ENCODE data around the gene H2BW2. TPM values are rescaled to one million over a fixed set of nuclear protein-coding genes. Genes with fewer than 3 reads are reported as not detected.

H2BW2 gene
- total RNA-seq, 1 experiment from 2014 or later = 0.15 TPM

GRCh38 chrX:104084534-104085277 lies 45.0 kb downstream of the H2BW2 start:
- ChIA-PET POLR2A (no interaction called here), CTCF (no interaction called here)
- DNase-seq (ENCODE audit: low spot score) = no peak
- no peaks in the 10 kb centered on the region for H3K36me3 Mint-ChIP-seq
- no peak for TF ChIP-seq ZNF138 (CRISPR knock-in tag; conservative IDR thresholded peaks at IDR 0.05)
- TF ChIP-seq ZMAT4 (CRISPR knock-in tag; IDR thresholded peaks at IDR 0.05) = no peak
- no peaks in the 10 kb centered on the region for H3K9me3 Mint-ChIP-seq
- no peak overlapping the region for H3K27ac Mint-ChIP-seq
- ATAC-seq = no peak
- H3K4me3 Mint-ChIP-seq = no peak overlapping the region
- H3K27me3 Mint-ChIP-seq (ENCODE audit: low read depth) = peaks cover 4% of the 10 kb centered on the region; the same call in 1 of the 2 replicates
- no peaks in the 10 kb centered on the region for H3K4me1 Mint-ChIP-seq

- peaks cover 4% of the 10 kb centered on the region; the same call in 1 of the 2 replicates for H3K27me3 Mint-ChIP-seq (ENCODE audit: low read depth)
These were observed 45.7 kb downstream of the H2BW2 start for GRCh38 chrX:104085477-104085876.

GRCh38 chrX:104085919-104086318 lies 46.2 kb downstream of the H2BW2 start:
- Mint-ChIP-seq H3K36me3 (no peaks in the 10 kb centered on the region), H3K27me3 (ENCODE audit: low read depth) (peaks cover 5% of the 10 kb centered on the region), H3K27ac (no peak overlapping the region), H3K4me1 (no peaks in the 10 kb centered on the region), H3K9me3 (no peaks in the 10 kb centered on the region), H3K4me3 (no peak overlapping the region)
- DNase-seq (ENCODE audit: low spot score) (peak; percentile 13), ATAC-seq (no peak)
- ChIA-PET POLR2A (no interaction called here), CTCF (no interaction called here)
- TF ChIP-seq KAT7 (CRISPR knock-in tag; IDR thresholded peaks at IDR 0.05; ENCODE audit: borderline replicate concordance) = no peak
- no peak for TF ChIP-seq PRDM15 (CRISPR knock-in tag; IDR thresholded peaks at IDR 0.05)
- no peak for TF ChIP-seq RORB (CRISPR knock-in tag; IDR thresholded peaks at IDR 0.05)
- TF ChIP-seq ZNF219 (CRISPR knock-in tag; IDR thresholded peaks at IDR 0.05; ENCODE audit: borderline replicate concordance) = no peak
- no peak for TF ChIP-seq SP1 (CRISPR knock-in tag; conservative IDR thresholded peaks at IDR 0.05)
- TF ChIP-seq USF1 (CRISPR knock-in tag; IDR thresholded peaks at IDR 0.05) = no peak
- TF ChIP-seq ELF4 (CRISPR knock-in tag; IDR thresholded peaks at IDR 0.05; ENCODE audit: low read depth) = no peak
- no peak for TF ChIP-seq MAX (CRISPR knock-in tag; IDR thresholded peaks at IDR 0.05)

More at GRCh38 chrX:104085477-104085876, 45.7 kb downstream of the H2BW2 start:
- no peaks in the 10 kb centered on the region for H3K9me3 Mint-ChIP-seq
- TF ChIP-seq SOX15 (CRISPR knock-in tag; IDR thresholded peaks at IDR 0.05) (no peak), FOXP1 (CRISPR knock-in tag; IDR thresholded peaks at IDR 0.05; ENCODE audit: borderline replicate concordance) (no peak)
- no peaks in the 10 kb centered on the region for H3K36me3 Mint-ChIP-seq
- ATAC-seq (no peak), DNase-seq (ENCODE audit: low spot score) (no peak)
- H3K4me3 Mint-ChIP-seq = no peak overlapping the region
- H3K27ac Mint-ChIP-seq = no peak overlapping the region
- CTCF ChIA-PET = no interaction called here
- H3K4me1 Mint-ChIP-seq = no peaks in the 10 kb centered on the region
- POLR2A ChIA-PET = no interaction called here

Other genes with a start within 250 kb of the H2BW2 start
- 0.22 to 0.44 TPM (median 0.25 TPM) in 3 replicates for gene RAB9B, start 207.7 kb upstream of the H2BW2 start, total RNA-seq (2021)
- gene TMSB15B, start 77.3 kb upstream of the H2BW2 start, total RNA-seq (2021) = 8.3 to 12.3 TPM (median 11.4 TPM) in 3 replicates
- gene H2BW1, start 26.2 kb upstream of the H2BW2 start, total RNA-seq (2021) = not detected in 3 replicates
- 2.2 to 4.3 TPM (median 3.6 TPM) in 3 replicates for gene TMSB15C, start 36.3 kb downstream of the H2BW2 start, total RNA-seq (2021)
- 2.3 to 2.6 TPM (median 2.4 TPM) in 3 replicates for gene ZCCHC18, start 72.6 kb downstream of the H2BW2 start, total RNA-seq (2021)
- 1.8 to 2.9 TPM (median 2.8 TPM) in 3 replicates for gene SLC25A53, start 117.1 kb downstream of the H2BW2 start, total RNA-seq (2021)
- gene FAM199X, start 126.5 kb downstream of the H2BW2 start, total RNA-seq (2021) = 13.2 to 14.5 TPM (median 13.5 TPM) in 3 replicates
- not detected in 3 replicates for gene ESX1, start 215.0 kb downstream of the H2BW2 start, total RNA-seq (2021)

Measured in WTC11 (cell line).